Measurements from ENCODE around the gene MEMO1. TPM values are rescaled to one million over a fixed set of nuclear protein-coding genes. Genes with fewer than 3 reads are reported as not detected.

The MEMO1 gene
- polyA plus RNA-seq, 1 of the 3 experiments (the other 2 are of a cell fraction), result 54.3 TPM

- no peak overlapping the region for H2AFZ ChIP-seq (ENCODE audit: low read depth)
- H3K4me1 ChIP-seq (ENCODE audit: control insufficient read depth in 1 of 2, insufficient read depth in 2 of 2, low read depth in 1 of 2, low read length in 1 of 2), result peaks cover 5 to 9% of the 10 kb centered on the region in 2 experiments; a peak in 3 of 4 replicates
- H3K79me2 ChIP-seq (ENCODE audit: insufficient read depth), result peaks cover 100% of the 10 kb centered on the region
- no peaks in the 10 kb centered on the region for H3K36me3 ChIP-seq (replicated peaks in 1 of 2; ENCODE audit: control insufficient read depth in 1 of 2, insufficient read depth in 2 of 2, low read length in 1 of 2)
- H3K9me2 ChIP-seq, result no peaks in the 10 kb centered on the region
- peaks cover 14% of the 10 kb centered on the region for H3F3A ChIP-seq (replicated peaks; ENCODE audit: insufficient read depth)
- H3K9me3 ChIP-seq, result no peaks in the 10 kb centered on the region
- no peak for DNase-seq
- H3K4me2 ChIP-seq, result no peak overlapping the region
- peaks cover 78% of the 10 kb centered on the region for H4K20me1 ChIP-seq (ENCODE audit: insufficient read depth)
- POLR2A ChIA-PET, result no interaction called here
- no peak overlapping the region for H3K4me3 ChIP-seq (ENCODE audit: low read depth in 2 of 2, low read length in 1 of 2)
- 94% methylated on average over 5 of the region's 5 CpGs for WGBS (ENCODE audit: low lambda C conversion rate)
- no peak overlapping the region for H3K27ac ChIP-seq (ENCODE audit: low read depth in 2 of 2, low read length in 1 of 2)
- H3K9ac ChIP-seq, result no peak overlapping the region
- CTCF ChIA-PET, result no interaction called here
- TF ChIP-seq TCF12 (IDR thresholded peaks at IDR 0.05) (no peak), RXRA (IDR thresholded peaks at IDR 0.05; ENCODE audit: borderline replicate concordance, low read depth) (0 out of 2 replicates have a peak, but pooled peaks have one; percentile 6)
- no peaks in the 10 kb centered on the region for H3K27me3 ChIP-seq (ENCODE audit: insufficient read depth)
Measured at GRCh38 chr2:31983762-31984467, 26.9 kb downstream of the MEMO1 start.

GRCh38 chr2:31980674-31981356 lies 30.0 kb downstream of the MEMO1 start:
- WGBS (ENCODE audit: low lambda C conversion rate), result 73% methylated on average over 6 of the region's 6 CpGs
- Histone ChIP-seq H4K20me1 (ENCODE audit: insufficient read depth) (peaks cover 74% of the 10 kb centered on the region), H3K27me3 (ENCODE audit: insufficient read depth) (no peaks in the 10 kb centered on the region), H2AFZ (ENCODE audit: low read depth) (no peak overlapping the region), H3K36me3 (replicated peaks in 1 of 2; ENCODE audit: control insufficient read depth in 1 of 2, insufficient read depth in 2 of 2, low read length in 1 of 2) (no peaks in the 10 kb centered on the region), H3K27ac (ENCODE audit: low read depth in 2 of 2, low read length in 1 of 2) (peak overlapping the region in 1 of 2 experiments; percentile 38; a peak in 1 of 4 replicates), H3K9me2 (no peaks in the 10 kb centered on the region), H3K9me3 (no peaks in the 10 kb centered on the region), H3F3A (replicated peaks; ENCODE audit: insufficient read depth) (peaks cover 11% of the 10 kb centered on the region), H3K9ac (no peak overlapping the region), H3K79me2 (ENCODE audit: insufficient read depth) (peaks cover 100% of the 10 kb centered on the region), H3K4me3 (ENCODE audit: low read depth in 2 of 2, low read length in 1 of 2) (no peak overlapping the region), H3K4me2 (no peak overlapping the region), H3K4me1 (ENCODE audit: control insufficient read depth in 1 of 2, insufficient read depth in 2 of 2, low read depth in 1 of 2, low read length in 1 of 2) (no peaks in the 10 kb centered on the region; a peak in 1 of 4 replicates)
- POLR2A ChIA-PET, result no interaction called here
- CTCF ChIA-PET, result interaction anchor here (1.0 to 1.5 kb wide), 2 partner anchors 10 to 28 kb away, joined by 3 read pairs; no protein-coding TSS in a partner anchor
- DNase-seq, result no peak
- no peak for TF ChIP-seq FOXM1 (IDR thresholded peaks at IDR 0.05; ENCODE audit: low read depth)
- TF ChIP-seq JUND (IDR thresholded peaks at IDR 0.05), result no peak
- TF ChIP-seq RFX5 (IDR thresholded peaks at IDR 0.05; ENCODE audit: low read length), result peak; percentile 99
- TF ChIP-seq RAD21 (IDR thresholded peaks at IDR 0.05; ENCODE audit: low read length), result no peak
- TF ChIP-seq IRF3 (IDR thresholded peaks at IDR 0.05; ENCODE audit: low read depth, low read length), result no peak
- no peak for TF ChIP-seq EP300 (IDR thresholded peaks at IDR 0.05; ENCODE audit: borderline replicate concordance in 1 of 2, low read depth in 1 of 2, low read length in 1 of 2)
- no peak for TF ChIP-seq TEAD4 (IDR thresholded peaks at IDR 0.05; ENCODE audit: borderline replicate concordance, insufficient read depth)

- no peak overlapping the region for H3K4me3 ChIP-seq (ENCODE audit: low read depth in 2 of 2, low read length in 1 of 2)
- ChIA-PET CTCF (interaction anchor here (1.5 kb wide), 1 partner anchor 9 kb away, joined by 3 read pairs; no protein-coding TSS in a partner anchor), POLR2A (no interaction called here)
- H3K27me3 ChIP-seq (ENCODE audit: insufficient read depth), result no peaks in the 10 kb centered on the region
- H3K4me2 ChIP-seq, result no peak overlapping the region
- H3F3A ChIP-seq (replicated peaks; ENCODE audit: insufficient read depth), result peaks cover 11% of the 10 kb centered on the region
- H3K27ac ChIP-seq (ENCODE audit: low read depth in 2 of 2, low read length in 1 of 2), result no peak overlapping the region
- no peak overlapping the region for H2AFZ ChIP-seq (ENCODE audit: low read depth)
- WGBS (ENCODE audit: low lambda C conversion rate), result 65% methylated on average over 3 of the region's 3 CpGs
- DNase-seq, result no peak
- peaks cover 74% of the 10 kb centered on the region for H4K20me1 ChIP-seq (ENCODE audit: insufficient read depth)
- peaks cover 100% of the 10 kb centered on the region for H3K79me2 ChIP-seq (ENCODE audit: insufficient read depth)
- no peaks in the 10 kb centered on the region for H3K9me3 ChIP-seq
- TF ChIP-seq GATA2 (CRISPR knock-in tag; IDR thresholded peaks at IDR 0.05) (no peak), TEAD4 (IDR thresholded peaks at IDR 0.05; ENCODE audit: borderline replicate concordance, insufficient read depth) (no peak), FOSL2 (IDR thresholded peaks at IDR 0.05; ENCODE audit: borderline replicate concordance, low read depth) (peak; percentile 57), TCF12 (IDR thresholded peaks at IDR 0.05) (no peak), ELF1 (IDR thresholded peaks at IDR 0.05) (no peak), USF2 (IDR thresholded peaks at IDR 0.05; ENCODE audit: borderline replicate concordance, low read depth, low read length) (no peak), JUND (IDR thresholded peaks at IDR 0.05) (peak; percentile 36; the same call in 1 of the 2 replicates), CHD2 (IDR thresholded peaks at IDR 0.05; ENCODE audit: low read length, partially characterized antibody) (no peak), MAX (IDR thresholded peaks at IDR 0.05; ENCODE audit: low read depth) (0 out of 2 replicates have a peak, but pooled peaks have one; percentile 21)
- H3K36me3 ChIP-seq (replicated peaks in 1 of 2; ENCODE audit: control insufficient read depth in 1 of 2, insufficient read depth in 2 of 2, low read length in 1 of 2), result no peaks in the 10 kb centered on the region
- no peaks in the 10 kb centered on the region for H3K9me2 ChIP-seq
- no peak overlapping the region for H3K9ac ChIP-seq
- H3K4me1 ChIP-seq (ENCODE audit: control insufficient read depth in 1 of 2, insufficient read depth in 2 of 2, low read depth in 1 of 2, low read length in 1 of 2), result no peaks in the 10 kb centered on the region; a peak in 1 of 4 replicates
Measured at GRCh38 chr2:31979956-31980355, 30.9 kb downstream of the MEMO1 start.
